H1 (cell line): ENCODE data around the gene NFAT5.

Experiments used
- CTCF ChIP-seq, 3 experiments: IDR thresholded peaks; 1 replicate in 2 of 3; 2 replicates in 1 of 3; pipeline versions ENCODE4 v1.5.1 to v1.6.1; 2011; ENCODE audit warnings: low read length in 3 of 3, mild to moderate bottlenecking in 3 of 3, inconsistent platforms in 2 of 3, low read depth in 1 of 3, moderate library complexity in 1 of 3; ENCODE audit not compliant: insufficient read depth in 1 of 3; ENCODE audit errors: control extremely low read depth in 1 of 3
- E2F6 ChIP-seq: IDR thresholded peaks from 2 replicates; pipeline ENCODE4 v1.6.1; 2012; ENCODE audit warnings: inconsistent platforms
- POLR2A ChIP-seq, 2 experiments: IDR thresholded peaks; 1 replicate in 1 of 2; 2 replicates in 1 of 2; pipeline ENCODE4 v1.6.1; 2011; ENCODE audit warnings: low read depth in 2 of 2, low read length in 2 of 2, mild to moderate bottlenecking in 2 of 2; ENCODE audit errors: control extremely low read depth in 1 of 2

GRCh38 chr16:69555867-69556266, 9.9 kb upstream of the NFAT5 start:
- TF ChIP-seq E2F6 (no peak), POLR2A (IDR thresholded peaks at IDR 0.05; ENCODE audit: control extremely low read depth in 1 of 2, low read depth in 2 of 2, low read length in 2 of 2) (no peak), CTCF (IDR thresholded peaks at IDR 0.05; ENCODE audit: control extremely low read depth in 1 of 3, insufficient read depth in 1 of 3, low read depth in 1 of 3, low read length in 3 of 3) (no peak)
